NCI-H2107 treated with DMSO at 0.1 percent for 48 hours (cell line): Measurements from ENCODE around the gene N4BP3.
"Not testable (repeated sequence)": the region's sequence is repeated elsewhere in the genome, so short reads cannot be mapped to it uniquely, and the experiment has no call there.

Source experiments
- DNase-seq: peaks from one replicate; lab custom pipeline; 2025; ENCODE audit not compliant: unreplicated experiment; lab: John Stamatoyannopoulos, UW

N4BP3 gene

GRCh38 chr5:178113141-178113787 is at the start of gene N4BP3:
TSS of gene N4BP3 (plus strand) at chr5:178113532. CDS start at chr5:178119584, 6,052 bp downstream.
- DNase-seq, result no peak

GRCh38 chr5:178067755-178068154 is 45.6 kb upstream of the N4BP3 start:
- no peak for DNase-seq

- DNase-seq, result peak; percentile 75
Measured at GRCh38 chr5:178068293-178068692, 45.0 kb upstream of the N4BP3 start.

- DNase-seq, result peak; percentile 48
Measured at GRCh38 chr5:178069909-178070308, 43.4 kb upstream of the N4BP3 start.

GRCh38 chr5:178071108-178071507 is 42.2 kb upstream of the N4BP3 start:
- no peak for DNase-seq

GRCh38 chr5:178072749-178073148 is 40.6 kb upstream of the N4BP3 start:
- DNase-seq, result no peak

GRCh38 chr5:178074266-178074952 is 38.9 kb upstream of the N4BP3 start:
- no peak for DNase-seq

- DNase-seq, result not testable (repeated sequence)
Measured at GRCh38 chr5:178076965-178077364, 36.4 kb upstream of the N4BP3 start.

- no peak for DNase-seq
Measured at GRCh38 chr5:178077751-178078150, 35.6 kb upstream of the N4BP3 start.

GRCh38 chr5:178078197-178079010 is 34.9 kb upstream of the N4BP3 start:
- DNase-seq, result no peak

GRCh38 chr5:178080056-178080455 is 33.3 kb upstream of the N4BP3 start:
- no peak for DNase-seq

- DNase-seq, result no peak
Measured at GRCh38 chr5:178080618-178081410, 32.5 kb upstream of the N4BP3 start.

GRCh38 chr5:178081571-178082243 is 31.6 kb upstream of the N4BP3 start:
- no peak for DNase-seq

GRCh38 chr5:178083922-178084321 is 29.4 kb upstream of the N4BP3 start:
- DNase-seq, result no peak

- DNase-seq, result no peak
Measured at GRCh38 chr5:178085316-178085715, 28.0 kb upstream of the N4BP3 start.

GRCh38 chr5:178086266-178086665 is 27.1 kb upstream of the N4BP3 start:
- no peak for DNase-seq

GRCh38 chr5:178087199-178087598 is 26.1 kb upstream of the N4BP3 start:
- not testable (repeated sequence) for DNase-seq

- no peak for DNase-seq
Measured at GRCh38 chr5:178090856-178091255, 22.5 kb upstream of the N4BP3 start.

GRCh38 chr5:178093134-178093533 is 20.2 kb upstream of the N4BP3 start:
- no peak for DNase-seq

- no peak for DNase-seq
Measured at GRCh38 chr5:178094345-178094744, 19.0 kb upstream of the N4BP3 start.
